ENCODE data around the gene ORM2.

ORM2 gene

DNA sequence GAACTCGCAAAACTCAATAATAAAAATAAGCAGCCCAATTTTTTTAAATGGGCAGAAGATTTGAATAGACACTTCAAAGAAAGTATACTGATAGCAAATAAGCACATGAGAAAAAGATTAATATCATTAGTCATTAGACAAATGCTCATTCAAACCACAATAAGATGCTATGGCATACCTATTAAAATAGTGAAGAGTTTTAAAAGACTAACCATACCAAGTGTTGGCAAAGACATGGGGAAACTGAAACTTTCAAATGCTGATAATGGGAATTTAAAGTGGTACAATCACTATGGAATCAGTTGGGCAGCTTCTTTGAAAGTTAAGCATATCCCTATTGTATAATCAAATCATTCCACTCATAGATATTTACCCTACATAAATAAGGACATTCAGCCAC is 33.3 kb upstream of the ORM2 start:
- no peak for DNase-seq (ENCODE audit: low read depth)
- TF ChIP-seq, protein P1, sequence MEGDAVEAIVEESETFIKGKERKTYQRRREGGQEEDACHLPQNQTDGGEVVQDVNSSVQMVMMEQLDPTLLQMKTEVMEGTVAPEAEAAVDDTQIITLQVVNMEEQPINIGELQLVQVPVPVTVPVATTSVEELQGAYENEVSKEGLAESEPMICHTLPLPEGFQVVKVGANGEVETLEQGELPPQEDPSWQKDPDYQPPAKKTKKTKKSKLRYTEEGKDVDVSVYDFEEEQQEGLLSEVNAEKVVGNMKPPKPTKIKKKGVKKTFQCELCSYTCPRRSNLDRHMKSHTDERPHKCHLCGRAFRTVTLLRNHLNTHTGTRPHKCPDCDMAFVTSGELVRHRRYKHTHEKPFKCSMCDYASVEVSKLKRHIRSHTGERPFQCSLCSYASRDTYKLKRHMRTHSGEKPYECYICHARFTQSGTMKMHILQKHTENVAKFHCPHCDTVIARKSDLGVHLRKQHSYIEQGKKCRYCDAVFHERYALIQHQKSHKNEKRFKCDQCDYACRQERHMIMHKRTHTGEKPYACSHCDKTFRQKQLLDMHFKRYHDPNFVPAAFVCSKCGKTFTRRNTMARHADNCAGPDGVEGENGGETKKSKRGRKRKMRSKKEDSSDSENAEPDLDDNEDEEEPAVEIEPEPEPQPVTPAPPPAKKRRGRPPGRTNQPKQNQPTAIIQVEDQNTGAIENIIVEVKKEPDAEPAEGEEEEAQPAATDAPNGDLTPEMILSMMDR (IDR thresholded peaks at IDR 0.05; ENCODE audit: control insufficient read depth, extremely low read depth, insufficient read depth): no peak
- no peak overlapping the region for H3K4me3 ChIP-seq (ENCODE audit: low read depth, low read length)

DNA sequence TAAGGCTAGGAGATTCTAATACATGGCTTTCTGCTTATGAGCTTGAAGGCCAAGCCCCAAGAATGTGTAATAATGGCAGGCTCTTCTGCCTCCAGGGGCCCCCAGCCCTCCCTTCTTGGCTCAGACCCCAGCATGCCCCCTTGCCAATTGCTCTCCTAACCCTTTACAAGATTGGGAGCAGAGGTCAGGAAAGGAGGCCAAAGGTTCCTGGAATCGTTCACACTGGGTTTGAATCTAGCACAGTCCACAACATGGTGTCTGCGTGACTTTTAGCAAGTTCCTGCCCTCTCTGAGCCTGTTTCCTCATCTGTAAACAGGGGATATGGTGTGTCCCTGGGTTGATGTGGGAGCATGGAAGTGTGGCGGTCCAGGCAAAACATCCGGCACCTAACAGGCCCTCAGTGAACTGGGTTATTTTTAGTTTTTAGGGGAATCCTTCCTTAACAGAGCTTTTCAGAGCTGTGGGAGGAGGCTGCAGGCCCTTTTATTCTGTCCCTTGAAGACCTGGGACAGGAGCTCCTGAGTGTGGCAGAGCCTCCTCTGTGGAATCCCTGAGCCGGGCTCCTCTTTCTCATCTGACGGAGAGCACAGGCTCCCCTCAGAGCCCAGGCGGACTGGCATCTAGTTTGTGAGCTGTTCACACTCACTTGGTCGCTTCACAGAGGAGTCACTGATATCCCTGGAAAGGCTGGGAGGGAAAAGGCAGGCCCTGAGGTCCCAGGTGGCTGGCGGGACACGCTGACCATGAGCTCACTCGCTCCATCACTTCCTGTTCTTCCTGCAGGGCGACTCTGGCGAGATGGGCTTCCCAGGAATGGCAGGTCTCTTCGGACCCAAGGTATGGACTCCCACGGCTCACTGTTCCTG is 30.1 kb upstream of the ORM2 start:
- H3K4me3 ChIP-seq (ENCODE audit: low read depth, low read length): no peak overlapping the region
- TF ChIP-seq, protein P1 (IDR thresholded peaks at IDR 0.05; ENCODE audit: control insufficient read depth, extremely low read depth, insufficient read depth): no peak
- DNase-seq (ENCODE audit: low read depth): no peak

DNA sequence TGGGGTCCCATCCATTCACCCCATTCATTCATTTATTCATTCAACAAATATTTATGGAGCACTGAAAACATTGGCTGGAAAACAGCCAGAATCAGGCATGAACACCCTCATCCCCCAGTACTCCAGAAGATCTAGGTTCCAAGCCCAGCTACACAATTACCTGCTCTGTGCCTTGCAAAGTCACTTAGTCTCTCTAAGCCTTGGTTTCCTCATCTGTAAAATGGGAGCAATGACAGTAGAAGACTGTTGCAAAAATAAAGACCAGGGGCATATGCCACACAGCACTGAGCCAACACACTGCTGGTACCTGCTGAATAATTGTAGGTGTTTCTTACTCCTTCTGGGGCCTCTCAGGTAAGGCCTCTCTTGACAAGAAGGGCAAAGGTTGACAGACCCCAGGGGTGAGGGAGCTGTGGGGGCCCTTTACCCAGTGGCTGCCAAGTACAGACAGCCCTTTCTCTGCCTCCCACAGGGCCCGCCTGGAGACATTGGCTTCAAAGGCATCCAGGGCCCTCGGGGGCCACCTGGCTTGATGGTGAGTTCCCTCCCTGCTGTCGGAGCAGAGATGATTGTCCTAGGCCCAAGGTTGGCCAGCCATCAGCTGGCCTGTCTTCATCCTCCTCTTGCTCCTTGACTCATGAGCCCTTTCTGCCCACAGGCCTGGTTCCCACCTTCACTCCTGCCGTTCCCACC is 29.4 kb upstream of the ORM2 start:
- DNase-seq (ENCODE audit: low read depth): no peak
- no peak overlapping the region for H3K4me3 ChIP-seq (ENCODE audit: low read depth, low read length)

DNA sequence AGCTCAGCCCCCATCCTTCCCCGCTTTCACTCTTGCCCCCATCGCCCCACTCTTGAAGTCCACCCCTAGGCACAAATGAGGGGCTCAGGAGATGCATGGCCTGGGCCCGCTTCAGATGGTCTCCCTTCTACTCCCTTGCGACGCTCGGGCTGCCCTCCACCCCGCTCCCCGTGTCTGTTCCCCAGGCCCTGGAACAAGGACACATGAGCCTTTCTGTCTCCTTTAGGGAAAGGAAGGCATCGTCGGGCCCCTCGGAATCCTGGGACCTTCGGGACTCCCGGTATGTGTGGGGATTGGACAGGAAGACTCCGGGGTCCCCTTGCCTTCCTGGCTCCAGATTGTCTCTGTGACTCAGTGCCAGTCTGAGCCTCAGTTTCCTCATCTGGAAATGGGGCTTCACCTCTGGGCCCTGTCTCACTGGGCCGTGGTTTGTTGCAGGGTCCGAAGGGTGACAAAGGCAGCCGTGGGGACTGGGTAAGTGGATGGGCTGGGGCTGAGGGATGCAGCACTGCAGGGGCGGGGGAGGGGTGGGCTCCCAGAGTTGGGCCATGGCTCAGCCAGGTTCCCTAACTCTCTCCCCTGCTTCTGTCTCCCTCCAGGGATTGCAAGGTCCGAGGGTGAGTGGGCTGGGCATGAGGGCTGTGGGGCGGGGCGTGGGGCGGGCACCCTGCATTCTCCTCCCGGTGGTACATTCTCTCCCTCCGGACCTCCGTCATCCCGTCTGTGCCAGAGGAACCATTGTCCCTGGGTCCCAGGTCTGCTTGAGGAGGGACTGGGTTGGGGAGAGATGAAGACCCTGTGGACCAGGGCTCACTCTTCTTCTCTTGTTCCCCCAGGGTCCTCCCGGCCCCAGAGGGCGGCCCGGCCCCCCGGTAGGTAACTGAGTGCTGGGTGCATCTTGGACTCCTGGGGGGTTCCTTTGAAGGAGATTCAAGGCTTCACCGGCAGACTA is 28.5 kb upstream of the ORM2 start:
- TF ChIP-seq, protein P1 (IDR thresholded peaks at IDR 0.05; ENCODE audit: control insufficient read depth, extremely low read depth, insufficient read depth): no peak
- no peak for DNase-seq (ENCODE audit: low read depth)
- H3K4me3 ChIP-seq (ENCODE audit: low read depth, low read length): no peak overlapping the region

More for the DNA sequence above, 29.4 kb upstream of the ORM2 start:
- TF ChIP-seq, protein P1 (IDR thresholded peaks at IDR 0.05; ENCODE audit: control insufficient read depth, extremely low read depth, insufficient read depth): no peak

DNA sequence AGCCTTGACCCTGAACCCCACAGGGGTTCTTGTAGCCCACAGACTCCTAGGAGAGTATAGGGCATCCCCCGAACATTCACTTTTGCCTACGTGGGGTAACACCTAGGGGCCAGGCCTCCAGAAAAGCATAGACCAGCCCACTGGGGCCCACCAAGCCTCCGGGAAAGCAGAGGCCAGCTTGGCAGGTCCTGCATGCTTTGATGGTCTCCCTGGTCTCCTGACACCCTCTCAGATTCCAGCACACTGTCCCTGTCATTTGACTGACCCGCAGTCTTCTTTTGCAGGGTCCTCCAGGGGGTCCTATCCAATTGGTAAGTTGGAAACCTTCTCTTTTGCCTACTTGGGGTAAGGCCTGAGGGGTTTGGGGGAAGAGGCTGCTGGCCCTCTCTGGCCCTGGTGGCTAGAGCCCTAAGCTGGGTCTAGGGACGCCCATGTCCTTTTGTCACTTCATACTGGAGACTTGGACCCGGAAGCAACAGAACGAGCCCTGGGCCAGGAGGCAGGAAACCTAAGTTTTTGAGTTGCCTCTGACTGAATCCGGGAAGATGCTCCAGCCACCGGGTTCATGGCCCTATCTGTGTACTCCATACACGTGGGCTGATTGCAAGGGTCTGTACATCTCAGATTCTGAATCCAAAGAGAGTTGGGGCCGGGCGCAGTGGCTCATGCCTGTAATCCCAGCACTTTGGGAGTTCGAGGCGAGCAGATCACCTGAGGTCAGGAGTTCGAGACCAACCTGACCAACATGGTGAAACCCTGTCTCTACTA is 27.7 kb upstream of the ORM2 start:
- TF ChIP-seq, protein P1 (IDR thresholded peaks at IDR 0.05; ENCODE audit: control insufficient read depth, extremely low read depth, insufficient read depth): no peak
- no peak for DNase-seq (ENCODE audit: low read depth)
- H3K4me3 ChIP-seq (ENCODE audit: low read depth, low read length): no peak overlapping the region

DNA sequence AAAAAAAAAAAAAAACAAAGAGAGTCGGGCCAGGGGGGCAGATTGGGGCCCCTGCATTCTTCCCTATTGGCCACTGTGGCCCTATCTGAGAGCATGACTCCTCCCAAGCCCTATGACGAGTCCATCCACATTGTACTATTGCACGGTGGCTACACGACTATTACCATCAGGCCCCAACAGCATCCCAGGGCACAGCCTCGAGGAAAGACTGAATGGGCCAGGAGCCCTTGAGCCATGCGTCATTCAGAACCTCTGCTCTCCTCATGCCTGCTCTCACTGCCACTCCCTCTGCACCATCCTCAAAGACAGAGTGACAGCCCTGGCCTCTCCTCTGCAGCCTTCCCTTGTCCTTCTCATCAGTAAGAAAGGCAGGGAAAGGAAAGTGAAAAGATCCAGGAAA is 26.9 kb upstream of the ORM2 start:
- DNase-seq (ENCODE audit: low read depth): no peak
- TF ChIP-seq, protein P1 (IDR thresholded peaks at IDR 0.05; ENCODE audit: control insufficient read depth, extremely low read depth, insufficient read depth): no peak
- no peak overlapping the region for H3K4me3 ChIP-seq (ENCODE audit: low read depth, low read length)

All from LNCaP clone FGC (cell line).